Measurements from ENCODE around the gene C11orf68. TPM values are rescaled to one million over a fixed set of nuclear protein-coding genes. Genes with fewer than 3 reads are reported as not detected.

C11orf68 gene
- total RNA-seq, 2 donors from 2014 or later: 26.0 to 29.1 TPM

- H3K27me3 ChIP-seq (ENCODE audit: control insufficient read depth, insufficient read depth, low read length, poor library complexity, severe bottlenecking): no peaks in the 10 kb centered on the region
- Mint-ChIP-seq H3K4me1 (peaks cover 5% of the 10 kb centered on the region), H3K36me3 (ENCODE audit: low read depth) (peaks cover 24% of the 10 kb centered on the region), H3K27me3 (ENCODE audit: insufficient read depth) (peaks cover 5% of the 10 kb centered on the region), H3K27ac (peak within 1 kb of the TSS; percentile 87), H3K4me3 (peak within 1 kb of the TSS; percentile 85), H3K9me3 (no peaks in the 10 kb centered on the region)
- H3K4me3 ChIP-seq (ENCODE audit: low read length): peak within 1 kb of the TSS; percentile 94
- TF ChIP-seq CTCF (conservative IDR thresholded peaks at IDR 0.05): no peak
- H3K27ac ChIP-seq (ENCODE audit: low read depth, low read length): no peak within 1 kb of the TSS
- H3K4me1 ChIP-seq (ENCODE audit: control insufficient read depth, insufficient read depth, low read length): no peaks in the 10 kb centered on the region
- no peaks in the 10 kb centered on the region for H3K9me3 ChIP-seq (ENCODE audit: control insufficient read depth, low read length)
- 2 to 3% methylated on average over 18 to 69 of the region's 69 CpGs for WGBS, 2 experiments (ENCODE audit: insufficient coverage in 1 of 2, insufficient read length in 1 of 2)
- H3K36me3 ChIP-seq (ENCODE audit: control insufficient read depth, insufficient read depth, low read length): peaks cover 19% of the 10 kb centered on the region
- H3K9ac ChIP-seq (ENCODE audit: extremely low read depth, low read length, poor library complexity, severe bottlenecking): peak within 1 kb of the TSS; percentile 44
- no peak for DNase-seq
Observed at GRCh38 chr11:65872586-65873317, 46.1 kb downstream of the C11orf68 start, which contains the start of gene EFEMP2. TSS of gene EFEMP2 (minus strand) at chr11:65872800. CDS start at chr11:65872354, 446 bp downstream.

DNA sequence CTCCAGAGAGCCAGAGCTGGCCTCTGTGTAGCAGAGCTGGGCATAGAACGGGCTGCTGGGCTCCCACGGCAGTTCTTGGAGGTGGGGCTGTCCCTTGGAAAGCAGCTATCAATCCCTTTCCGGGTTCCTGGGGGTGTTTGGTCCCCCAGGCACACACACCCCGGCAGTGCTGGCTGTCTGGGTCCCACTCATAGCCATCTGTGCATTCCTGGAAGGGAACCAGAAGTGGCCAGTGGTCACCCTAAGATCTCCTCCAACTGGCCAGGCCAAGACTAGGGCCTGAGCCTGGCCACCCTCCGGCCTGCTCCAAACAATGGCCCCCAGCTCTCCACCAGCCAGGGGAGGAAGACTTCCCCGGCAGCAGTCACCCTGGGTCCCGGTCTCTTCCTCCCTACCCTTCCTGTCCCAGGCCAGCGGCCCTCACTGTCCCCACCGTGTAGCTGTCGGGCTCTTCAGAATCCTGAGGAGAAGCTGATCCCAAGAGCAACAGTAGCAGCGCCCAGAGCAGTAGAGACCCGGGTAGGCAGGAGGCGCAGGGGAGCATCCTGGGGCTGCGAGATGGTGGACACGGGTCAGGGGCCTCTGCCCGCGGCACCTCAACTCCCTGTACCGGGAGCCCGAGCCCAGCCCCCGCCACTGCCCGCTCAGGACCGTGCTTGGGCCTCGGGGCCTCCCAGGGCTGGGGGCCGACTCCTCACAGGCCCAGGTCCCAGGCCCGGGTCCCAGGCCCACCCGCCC, 46.9 kb downstream of the C11orf68 start:
- peak overlapping the region; percentile 80 for H3K27ac Mint-ChIP-seq
- no peaks in the 10 kb centered on the region for H3K9me3 Mint-ChIP-seq
- peak overlapping the region; percentile 85 for H3K4me3 Mint-ChIP-seq
- WGBS, 2 experiments (ENCODE audit: insufficient coverage in 1 of 2, insufficient read length in 1 of 2): 40 to 70% methylated on average over 7 to 26 of the region's 26 CpGs
- H3K9ac ChIP-seq (ENCODE audit: extremely low read depth, low read length, poor library complexity, severe bottlenecking): peak overlapping the region; percentile 41
- DNase-seq: peak; percentile 83
- H3K27ac ChIP-seq (ENCODE audit: low read depth, low read length): no peak overlapping the region
- H3K27me3 ChIP-seq (ENCODE audit: control insufficient read depth, insufficient read depth, low read length, poor library complexity, severe bottlenecking): no peaks in the 10 kb centered on the region
- H3K27me3 Mint-ChIP-seq (ENCODE audit: insufficient read depth): no peaks in the 10 kb centered on the region
- no peaks in the 10 kb centered on the region for H3K9me3 ChIP-seq (ENCODE audit: control insufficient read depth, low read length)
- H3K4me1 ChIP-seq (ENCODE audit: control insufficient read depth, insufficient read depth, low read length): no peaks in the 10 kb centered on the region
- TF ChIP-seq CTCF (conservative IDR thresholded peaks at IDR 0.05): peak; percentile 50
- H3K36me3 ChIP-seq (ENCODE audit: control insufficient read depth, insufficient read depth, low read length): peaks cover 26% of the 10 kb centered on the region
- H3K4me3 ChIP-seq (ENCODE audit: low read length): peak overlapping the region; percentile 76
- peaks cover 9% of the 10 kb centered on the region for H3K4me1 Mint-ChIP-seq
- peaks cover 28% of the 10 kb centered on the region for H3K36me3 Mint-ChIP-seq (ENCODE audit: low read depth)

DNA sequence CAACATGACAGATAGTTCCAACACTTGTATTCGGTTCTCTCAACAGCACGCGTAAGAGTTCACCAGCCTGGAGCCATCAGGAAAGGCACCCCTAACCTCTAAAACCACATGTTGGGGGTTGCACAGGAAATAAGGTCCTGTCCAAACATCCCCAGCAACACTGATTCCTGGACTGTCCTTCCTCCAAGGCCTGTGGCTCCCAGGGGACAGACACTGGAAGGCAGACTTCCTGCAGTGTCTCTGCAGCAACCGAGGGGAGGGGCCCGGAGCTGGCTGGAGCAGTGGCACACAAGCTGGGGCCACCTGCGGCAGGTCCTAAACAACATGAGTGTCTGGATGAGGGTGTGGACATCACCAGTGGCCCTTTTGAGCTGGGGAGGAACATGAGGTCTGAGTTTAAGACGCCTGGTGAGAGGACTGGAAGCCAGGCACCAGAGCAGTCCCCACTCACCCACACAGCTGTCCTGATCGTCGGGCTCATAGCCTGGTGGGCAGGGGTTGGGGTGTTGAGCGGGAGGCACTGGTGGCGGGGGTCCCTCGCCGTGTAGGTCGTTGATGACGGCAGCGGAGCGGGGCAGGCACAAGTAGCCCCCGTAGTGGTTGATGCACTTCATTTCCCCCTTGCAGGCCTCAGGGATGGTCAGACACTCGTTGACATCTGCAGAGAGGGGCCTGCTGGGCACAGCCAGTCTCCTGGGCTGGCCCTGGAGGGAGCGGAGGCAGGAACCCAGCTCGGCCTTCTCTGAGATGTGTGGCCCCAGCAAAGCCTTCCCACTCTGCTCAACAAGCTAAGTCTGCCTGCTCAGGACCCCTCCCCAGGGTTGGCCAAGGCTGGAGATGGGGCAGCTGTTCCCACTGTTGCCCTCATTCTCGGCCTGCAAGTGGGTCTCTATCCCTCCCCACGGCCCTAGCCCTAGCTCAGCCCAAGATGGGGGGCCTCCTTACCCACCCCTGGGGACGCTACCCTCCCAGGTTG, 47.9 kb downstream of the C11orf68 start:
- peaks cover 33% of the 10 kb centered on the region for H3K36me3 ChIP-seq (ENCODE audit: control insufficient read depth, insufficient read depth, low read length)
- Mint-ChIP-seq H3K36me3 (ENCODE audit: low read depth) (peaks cover 33% of the 10 kb centered on the region), H3K9me3 (no peaks in the 10 kb centered on the region), H3K4me1 (peaks cover 9% of the 10 kb centered on the region), H3K27ac (no peak overlapping the region), H3K27me3 (ENCODE audit: insufficient read depth) (no peaks in the 10 kb centered on the region), H3K4me3 (peak overlapping the region; percentile 85)
- H3K27me3 ChIP-seq (ENCODE audit: control insufficient read depth, insufficient read depth, low read length, poor library complexity, severe bottlenecking): no peaks in the 10 kb centered on the region
- H3K4me1 ChIP-seq (ENCODE audit: control insufficient read depth, insufficient read depth, low read length): no peaks in the 10 kb centered on the region
- no peak overlapping the region for H3K27ac ChIP-seq (ENCODE audit: low read depth, low read length)
- H3K9me3 ChIP-seq (ENCODE audit: control insufficient read depth, low read length): no peaks in the 10 kb centered on the region
- peak overlapping the region; percentile 41 for H3K9ac ChIP-seq (ENCODE audit: extremely low read depth, low read length, poor library complexity, severe bottlenecking)
- 90 to 91% methylated on average over 13 to 24 of the region's 24 CpGs for WGBS, 2 experiments (ENCODE audit: insufficient coverage in 1 of 2, insufficient read length in 1 of 2)
- no peak for DNase-seq
- H3K4me3 ChIP-seq (ENCODE audit: low read length): peak overlapping the region; percentile 76
- TF ChIP-seq CTCF (conservative IDR thresholded peaks at IDR 0.05): no peak
